H1 (cell line): ENCODE results near the gene WLS. TPM values are rescaled to one million over a fixed set of nuclear protein-coding genes. Genes with fewer than 3 reads are reported as not detected.

Experiments used
- TEAD4 ChIP-seq: IDR thresholded peaks from 2 replicates; pipeline ENCODE4 v1.6.1; 2012; ENCODE audit warnings: low read depth, low read length, inconsistent platforms, mixed read lengths
- polyA plus RNA-seq, 7 experiments: library from polyadenylated mRNA; depleted of rRNA in 3 of 7; stranded (reverse) in 5 of 7; unstranded in 2 of 7; fragments of >200 nt in 5 of 7; fragments of 200-250 nt in 2 of 7; gene quantifications; 1 replicate in 5 of 7; 2 replicates in 1 of 7; 4 replicates in 1 of 7; pipeline versions ENCODE4 v1.2.1 to v1.2.3, GENCODE V29; 2011 to 2013; ENCODE audit warnings: missing spikeins in 2 of 7, mixed read lengths in 2 of 7
- total RNA-seq: library from RNA; stranded (reverse); fragmentation: NEBNext Ultra II Directional; extraction: Animal tissue kit (Norgen Biotek cat#: 25700); gene quantifications from 2 replicates; pipeline ENCODE4 v1.2.1, GENCODE V29; 2021

The WLS gene
- total and polyA plus RNA-seq, 2 of the 8 experiments (the other 6 are each of a cell fraction or from before 2014, with no cell fraction given), result 1.2 to 2.7 TPM

DNA sequence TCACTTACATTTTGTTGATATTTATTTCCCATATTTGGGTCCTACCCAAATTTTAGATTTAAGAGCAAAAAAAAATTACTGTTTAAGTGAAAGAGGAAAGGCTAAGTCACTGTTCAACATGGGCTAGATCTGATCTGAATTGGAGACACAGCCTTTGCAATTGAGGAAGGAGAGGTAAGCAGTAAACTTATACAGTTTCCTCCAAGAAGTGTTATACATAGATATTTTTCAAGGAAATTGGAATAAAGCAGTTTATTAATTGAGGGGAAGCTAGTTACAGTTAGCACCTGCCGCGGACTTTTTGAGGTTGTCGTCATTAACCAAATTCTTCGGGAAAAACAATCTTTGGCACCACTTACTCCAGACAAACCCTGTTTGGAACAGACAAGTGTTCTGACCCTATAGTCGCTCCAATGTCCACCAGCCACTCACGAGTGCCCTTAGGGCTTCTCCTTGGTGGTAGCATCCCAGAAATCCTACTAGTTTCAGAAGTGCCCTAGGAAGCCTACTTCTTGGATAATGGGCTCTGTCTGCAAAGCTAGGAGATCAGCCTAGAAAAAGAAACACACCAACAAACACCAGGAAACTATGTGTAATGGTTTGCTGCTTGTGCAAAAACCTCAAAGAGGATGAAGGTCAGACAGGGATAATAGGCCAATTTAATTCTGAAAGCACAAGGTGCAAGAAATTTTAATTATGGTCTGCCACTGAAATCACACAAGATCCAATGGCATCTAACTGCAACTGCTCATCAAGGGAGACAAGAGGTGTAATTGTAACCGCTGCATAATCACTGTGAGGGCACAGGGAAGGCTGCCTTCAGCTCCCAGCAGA is 2.5 kb downstream of the WLS start (continued):
- no peak for TF ChIP-seq TEAD4
